K562 (cell line): Measurements from ENCODE around the gene UBE2N. TPM values are rescaled to one million over a fixed set of nuclear protein-coding genes. Genes with fewer than 3 reads are reported as not detected.

Experiments
- BRCA1 ChIP-seq, 2 experiments: fragments of 450-650 bp in 1 of 2; sonication (generic) in 1 of 2; formaldehyde crosslinking in 1 of 2; IDR thresholded peaks; 2 replicates each; pipeline versions ENCODE4 v1.5.0 to v1.6.1; 2017 to 2020; ENCODE audit warnings: mild to moderate bottlenecking in 1 of 2, missing genetic modification reagents in 1 of 2
- BRD9 ChIP-seq: fragments of 450-650 bp; IDR thresholded peaks from 2 replicates; pipeline ENCODE4 v1.6.1; 2018; ENCODE audit warnings: low read depth; ENCODE audit not compliant: partially characterized antibody
- FOXJ3 ChIP-seq: sonication (generic); formaldehyde crosslinking; IDR thresholded peaks from 2 replicates; pipeline ENCODE4 v1.4.0; 2020; ENCODE audit warnings: mild to moderate bottlenecking, missing genetic modification reagents
- FOXK1 ChIP-seq: sonication (generic); formaldehyde crosslinking; IDR thresholded peaks from 2 replicates; pipeline ENCODE4 v1.8.0; 2022; ENCODE audit warnings: missing genetic modification reagents, mild to moderate bottlenecking, borderline replicate concordance
- HNRNPL ChIP-seq: fragments of 200-400 bp; formaldehyde crosslinking; IDR thresholded peaks from 2 replicates; pipeline ENCODE4 v1.6.1; 2017; ENCODE audit warnings: low read depth, mild to moderate bottlenecking, low read length
- JUNB ChIP-seq: fragments of 450-650 bp; formaldehyde crosslinking; conservative IDR thresholded peaks from 2 replicates; pipeline ENCODE4 v1.4.0; 2020; ENCODE audit warnings: mild to moderate bottlenecking
- KHSRP ChIP-seq: fragments of 450-650 bp; IDR thresholded peaks from 2 replicates; pipeline ENCODE4 v1.6.1; 2017
- NFIX ChIP-seq: fragments of 250-450 bp; sonication (Bioruptor Pico); IDR thresholded peaks from 2 replicates; pipeline ENCODE4 v1.4.0; 2020; ENCODE audit warnings: low read depth, mild to moderate bottlenecking, moderate library complexity
- PHTF2 ChIP-seq: fragments of 250-450 bp; sonication (Bioruptor Pico); IDR thresholded peaks from 2 replicates; pipeline ENCODE4 v1.5.0; 2021; ENCODE audit warnings: mild to moderate bottlenecking
- POLR2A ChIP-seq: fragments of 450-650 bp; conservative IDR thresholded peaks from 2 replicates; pipeline ENCODE4 v1.6.1; 2016
- POLR3G ChIP-seq: IDR thresholded peaks from 2 replicates; pipeline ENCODE4 v1.6.1; 2011; ENCODE audit not compliant: insufficient read length, insufficient replicate concordance; ENCODE audit errors: extremely low read depth
- PPARD ChIP-seq: fragments of 250-450 bp; sonication (Bioruptor Pico); IDR thresholded peaks from 2 replicates; pipeline ENCODE4 v1.8.0; 2022; ENCODE audit warnings: inconsistent platforms, mild to moderate bottlenecking, moderate library complexity
- SIN3A ChIP-seq, 2 experiments: fragments of 150-350 bp in 1 of 2; IDR thresholded peaks; 2 replicates each; pipeline ENCODE4 v1.6.1; 2011 to 2016; ENCODE audit warnings: borderline replicate concordance in 2 of 2, low read depth in 2 of 2, low read length in 2 of 2, mild to moderate bottlenecking in 2 of 2, moderate library complexity in 2 of 2; ENCODE audit not compliant: control insufficient read depth in 1 of 2
- SNRNP70 ChIP-seq: fragments of 200-400 bp; formaldehyde crosslinking; optimal IDR thresholded peaks from 2 replicates; pipeline ENCODE3; 2017; ENCODE audit warnings: low read depth, low read length
- SUPT5H ChIP-seq: fragments of 450-650 bp; IDR thresholded peaks from 2 replicates; pipeline ENCODE4 v1.6.1; 2016
- TCFL5 ChIP-seq: fragments of 250-450 bp; sonication (Bioruptor Pico); conservative IDR thresholded peaks from 2 replicates; pipeline ENCODE4 v1.6.1; 2021; ENCODE audit warnings: mild to moderate bottlenecking, moderate library complexity, matching md5 sums
- TSC22D4 ChIP-seq: fragments of 450-650 bp; IDR thresholded peaks from 2 replicates; pipeline ENCODE4 v1.6.1; 2016; ENCODE audit warnings: missing genetic modification characterization, missing biosample characterization, control low read depth
- USF1 ChIP-seq: sonication (generic); formaldehyde crosslinking; IDR thresholded peaks from 2 replicates; pipeline ENCODE4 v1.9.0; 2022; ENCODE audit warnings: mild to moderate bottlenecking, missing genetic modification reagents
- ZNF121 ChIP-seq: sonication (generic); formaldehyde crosslinking; conservative IDR thresholded peaks from 2 replicates; pipeline ENCODE4 v1.8.0; 2022; ENCODE audit warnings: missing genetic modification reagents
- ZNF174 ChIP-seq: fragments of 250-450 bp; sonication (Bioruptor Pico); IDR thresholded peaks from 2 replicates; pipeline ENCODE4 v1.4.0; 2020; ENCODE audit warnings: mild to moderate bottlenecking
- ZNF217 ChIP-seq: sonication (generic); formaldehyde crosslinking; IDR thresholded peaks from 2 replicates; pipeline ENCODE4 v1.8.0; 2022; ENCODE audit warnings: mild to moderate bottlenecking, missing genetic modification reagents
- ZNF551 ChIP-seq: fragments of 250-450 bp; sonication (Bioruptor Pico); IDR thresholded peaks from 2 replicates; pipeline ENCODE4 v1.5.0; 2021; ENCODE audit warnings: mild to moderate bottlenecking, moderate library complexity
- polyA plus RNA-seq, 8 experiments: library from polyadenylated mRNA; depleted of rRNA in 4 of 8; stranded (reverse) in 5 of 8; unstranded in 3 of 8; fragments of >200 nt; fragmentation: Nextera tagmentation in 2 of 8; fragmentation: Illumina TruSeq in 1 of 8; extraction: Ambion mirVana in 2 of 8; extraction: Trizol in 1 of 8; gene quantifications; 2 replicates each; pipeline versions ENCODE4 v1.2.1 to v1.2.3, GENCODE V29; 2011 to 2014; ENCODE audit warnings: inconsistent platforms in 1 of 8, missing spikeins in 1 of 8
- total RNA-seq, 7 experiments: library from RNA; depleted of rRNA in 6 of 7; stranded (reverse); fragments of >200 nt in 6 of 7; fragmentation: Illumina TruSeq in 2 of 7; extraction: Trizol in 2 of 7; gene quantifications; 2 replicates each; pipeline versions ENCODE4 v1.2.1 to v1.2.3, GENCODE V29; 2011 to 2021; ENCODE audit warnings: low replicate concordance in 1 of 7
- TF ChIP-seq, protein P1 (sequence below), 2 experiments: fragments of 450-650 bp; IDR thresholded peaks; 2 replicates each; pipeline ENCODE4 v1.6.1; 2018; ENCODE audit warnings: mild to moderate bottlenecking in 2 of 2, low read depth in 1 of 2; ENCODE audit not compliant: partially characterized antibody in 2 of 2

UBE2N gene
- total and polyA plus RNA-seq, 9 of the 15 experiments (the other 6 are each of a cell fraction or from before 2014, with no cell fraction given), result 189 to 826 (median 260) TPM

GRCh38 chr12:93376436-93377251 is 65.1 kb downstream of the UBE2N start (continued):
- TF ChIP-seq, protein P1, sequence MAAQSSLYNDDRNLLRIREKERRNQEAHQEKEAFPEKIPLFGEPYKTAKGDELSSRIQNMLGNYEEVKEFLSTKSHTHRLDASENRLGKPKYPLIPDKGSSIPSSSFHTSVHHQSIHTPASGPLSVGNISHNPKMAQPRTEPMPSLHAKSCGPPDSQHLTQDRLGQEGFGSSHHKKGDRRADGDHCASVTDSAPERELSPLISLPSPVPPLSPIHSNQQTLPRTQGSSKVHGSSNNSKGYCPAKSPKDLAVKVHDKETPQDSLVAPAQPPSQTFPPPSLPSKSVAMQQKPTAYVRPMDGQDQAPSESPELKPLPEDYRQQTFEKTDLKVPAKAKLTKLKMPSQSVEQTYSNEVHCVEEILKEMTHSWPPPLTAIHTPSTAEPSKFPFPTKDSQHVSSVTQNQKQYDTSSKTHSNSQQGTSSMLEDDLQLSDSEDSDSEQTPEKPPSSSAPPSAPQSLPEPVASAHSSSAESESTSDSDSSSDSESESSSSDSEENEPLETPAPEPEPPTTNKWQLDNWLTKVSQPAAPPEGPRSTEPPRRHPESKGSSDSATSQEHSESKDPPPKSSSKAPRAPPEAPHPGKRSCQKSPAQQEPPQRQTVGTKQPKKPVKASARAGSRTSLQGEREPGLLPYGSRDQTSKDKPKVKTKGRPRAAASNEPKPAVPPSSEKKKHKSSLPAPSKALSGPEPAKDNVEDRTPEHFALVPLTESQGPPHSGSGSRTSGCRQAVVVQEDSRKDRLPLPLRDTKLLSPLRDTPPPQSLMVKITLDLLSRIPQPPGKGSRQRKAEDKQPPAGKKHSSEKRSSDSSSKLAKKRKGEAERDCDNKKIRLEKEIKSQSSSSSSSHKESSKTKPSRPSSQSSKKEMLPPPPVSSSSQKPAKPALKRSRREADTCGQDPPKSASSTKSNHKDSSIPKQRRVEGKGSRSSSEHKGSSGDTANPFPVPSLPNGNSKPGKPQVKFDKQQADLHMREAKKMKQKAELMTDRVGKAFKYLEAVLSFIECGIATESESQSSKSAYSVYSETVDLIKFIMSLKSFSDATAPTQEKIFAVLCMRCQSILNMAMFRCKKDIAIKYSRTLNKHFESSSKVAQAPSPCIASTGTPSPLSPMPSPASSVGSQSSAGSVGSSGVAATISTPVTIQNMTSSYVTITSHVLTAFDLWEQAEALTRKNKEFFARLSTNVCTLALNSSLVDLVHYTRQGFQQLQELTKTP (IDR thresholded peaks at IDR 0.05; ENCODE audit: low read depth in 1 of 2, partially characterized antibody in 2 of 2), result peak; percentile 45 to 55
- TF ChIP-seq POLR2A (peak; percentile 67), ZNF551 (CRISPR knock-in tag) (no peak), SNRNP70 (no peak), PHTF2 (CRISPR knock-in tag) (no peak), KHSRP (no peak), USF1 (CRISPR knock-in tag) (no peak), PPARD (no peak), NFIX (CRISPR knock-in tag) (no peak), SUPT5H (peak; percentile 59), FOXJ3 (CRISPR knock-in tag) (no peak), FOXK1 (CRISPR knock-in tag) (no peak), ZNF174 (CRISPR knock-in tag) (no peak), SIN3A (IDR thresholded peaks at IDR 0.05; ENCODE audit: borderline replicate concordance in 2 of 2, control insufficient read depth in 1 of 2, low read depth in 2 of 2, low read length in 2 of 2) (0 out of 4 replicates have a peak, but pooled peaks of 1 of the 2 experiments have one; percentile 19), JUNB (CRISPR knock-in tag) (no peak), HNRNPL (no peak), TSC22D4 (no peak), BRD9 (peak; percentile 70), POLR3G (no peak), ZNF121 (0 out of 2 replicates have a peak, but pooled peaks have one; percentile 40), TCFL5 (CRISPR knock-in tag) (no peak), ZNF217 (CRISPR knock-in tag) (no peak), BRCA1 (IDR thresholded peaks at IDR 0.05) (no peak), BRCA1 (CRISPR knock-in tag; IDR thresholded peaks at IDR 0.05) (no peak)
